CD4-positive, alpha-beta T cell treated with Interleukin-17A for 4 hours (primary cell): ENCODE measurements around the gene IKZF3.
"Not testable (repeated sequence)": the region's sequence is repeated elsewhere in the genome, so short reads cannot be mapped to it uniquely, and the experiment has no call there.

ENCODE experiments used
- DNase-seq: peaks from one replicate; pipeline ENCODE4 v3.0.0-alpha.2; 2020; ENCODE audit warnings: mixed read lengths

The IKZF3 gene

DNA sequence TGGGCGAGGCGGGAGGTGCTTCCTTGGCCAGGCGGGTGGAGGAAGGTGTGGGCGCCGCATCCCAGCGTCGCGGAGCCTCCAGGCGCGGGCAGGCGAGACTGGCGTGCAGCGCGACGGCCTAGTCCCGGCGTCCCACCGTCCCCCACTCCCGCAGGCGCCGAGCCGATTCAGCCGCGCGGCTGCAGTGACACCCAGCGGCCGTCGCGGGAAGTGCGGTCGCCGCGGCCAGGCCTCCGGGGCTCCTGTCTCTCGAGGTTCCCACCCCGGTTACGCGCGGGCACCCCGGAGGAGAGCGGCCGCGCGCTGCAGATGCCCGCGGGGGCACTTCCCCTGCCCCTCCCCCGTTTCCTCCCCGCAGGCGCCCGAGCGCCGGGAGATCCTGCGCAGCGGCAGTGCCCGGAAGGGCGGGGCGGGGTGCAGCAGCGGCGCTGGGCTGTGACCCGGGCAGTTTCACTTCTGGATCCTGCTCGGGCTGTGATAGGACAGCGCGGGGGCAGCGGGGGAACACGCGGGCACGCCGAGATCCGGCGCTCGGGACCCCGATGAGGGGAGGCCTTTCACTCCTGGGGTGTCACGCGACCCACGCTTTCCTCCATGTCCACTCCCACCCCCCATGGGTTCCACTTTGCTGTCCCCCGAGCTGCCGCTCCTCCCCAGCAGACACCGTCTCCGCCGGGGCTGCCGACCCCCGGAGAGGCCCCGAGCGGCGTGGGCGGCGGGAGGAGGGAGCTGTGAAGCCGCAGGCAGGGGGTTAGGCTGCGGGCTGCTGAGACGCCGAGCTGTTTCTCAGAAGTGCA lies 109.8 kb downstream of the IKZF3 start:
- DNase-seq = peak; percentile 97

DNA sequence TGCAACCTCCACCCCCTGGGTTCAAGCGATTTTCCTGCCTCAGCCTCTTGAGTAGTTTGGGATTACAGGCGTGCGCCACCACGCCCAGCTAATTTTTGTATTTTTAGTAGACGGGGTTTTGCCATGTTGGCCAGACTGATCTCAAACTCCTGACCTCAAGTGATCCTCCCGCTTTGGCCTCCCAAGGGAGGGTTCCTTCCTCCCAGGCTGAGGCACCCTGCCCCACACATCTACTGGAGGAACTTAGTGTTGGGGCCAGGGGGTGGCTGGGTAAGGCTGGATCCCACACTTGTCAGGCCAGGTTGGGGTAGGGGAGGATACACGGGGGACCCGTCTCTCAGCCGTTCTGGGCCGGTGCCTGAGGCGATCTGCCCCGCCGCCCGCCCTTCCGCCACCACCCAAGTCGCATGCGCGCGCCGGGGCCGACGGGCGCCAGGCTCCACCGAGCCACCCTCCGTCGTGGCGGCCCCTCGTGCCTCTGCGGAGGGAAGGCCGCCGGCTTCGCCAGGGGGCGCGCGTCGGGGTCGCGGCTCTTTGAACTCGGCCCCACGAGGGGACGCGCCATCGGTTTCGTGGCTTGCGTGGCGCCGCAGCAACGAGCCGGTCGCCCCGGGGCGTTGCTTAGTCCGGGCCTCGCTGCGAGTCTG lies 110.5 kb downstream of the IKZF3 start:
- peak; percentile 82 for DNase-seq

DNA sequence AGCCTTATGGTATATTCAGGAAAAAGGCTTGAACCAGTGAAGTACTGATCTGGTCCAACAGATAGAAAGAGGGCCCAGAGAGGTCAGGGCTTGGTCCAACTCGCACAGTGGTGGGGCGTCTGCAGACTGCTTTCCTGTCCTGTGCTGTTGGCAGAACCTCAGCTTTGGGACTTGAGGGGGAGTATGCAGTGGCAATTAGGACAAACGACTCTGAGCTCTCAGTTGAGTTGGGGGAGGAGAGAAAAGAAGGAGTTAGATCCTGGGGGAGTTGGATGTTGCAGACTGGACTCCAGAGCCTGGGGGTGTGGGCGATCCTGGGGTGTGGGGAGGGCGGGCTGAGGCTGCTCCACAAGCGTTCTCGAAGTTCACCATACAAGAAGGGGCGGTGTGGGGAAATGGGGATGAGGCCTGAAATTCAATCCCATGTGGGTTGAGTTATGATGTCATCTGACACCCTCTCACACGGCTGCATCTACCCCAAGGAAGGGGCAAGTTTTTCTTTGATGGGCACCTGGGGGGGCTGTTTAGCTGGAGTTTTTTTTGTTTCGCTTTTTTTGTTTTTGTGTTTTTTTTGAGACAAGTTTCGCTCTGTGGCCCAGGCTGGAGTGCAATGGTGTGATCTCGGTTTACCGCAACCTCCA lies 111.8 kb downstream of the IKZF3 start:
- no peak for DNase-seq

DNA sequence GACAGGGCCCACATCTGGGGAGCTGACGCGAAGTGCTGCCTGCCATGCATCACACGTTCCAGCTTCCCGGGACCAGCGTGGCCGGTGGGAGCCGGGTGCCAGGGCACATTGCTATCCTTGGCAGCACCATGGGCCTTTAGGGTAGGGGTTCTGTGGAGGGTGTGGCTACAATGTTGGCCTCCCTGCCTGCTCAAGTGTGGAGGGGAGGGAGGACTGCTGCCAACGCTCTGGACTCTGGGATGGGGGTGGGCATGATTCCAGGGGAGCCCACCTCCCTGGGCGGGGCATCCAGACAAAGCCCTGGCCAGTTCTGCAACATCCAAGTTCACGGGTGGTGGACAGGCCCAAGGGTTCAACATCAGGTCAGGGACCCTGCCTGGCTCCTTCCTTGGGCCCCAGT lies 112.5 kb downstream of the IKZF3 start:
- DNase-seq = no peak

DNA sequence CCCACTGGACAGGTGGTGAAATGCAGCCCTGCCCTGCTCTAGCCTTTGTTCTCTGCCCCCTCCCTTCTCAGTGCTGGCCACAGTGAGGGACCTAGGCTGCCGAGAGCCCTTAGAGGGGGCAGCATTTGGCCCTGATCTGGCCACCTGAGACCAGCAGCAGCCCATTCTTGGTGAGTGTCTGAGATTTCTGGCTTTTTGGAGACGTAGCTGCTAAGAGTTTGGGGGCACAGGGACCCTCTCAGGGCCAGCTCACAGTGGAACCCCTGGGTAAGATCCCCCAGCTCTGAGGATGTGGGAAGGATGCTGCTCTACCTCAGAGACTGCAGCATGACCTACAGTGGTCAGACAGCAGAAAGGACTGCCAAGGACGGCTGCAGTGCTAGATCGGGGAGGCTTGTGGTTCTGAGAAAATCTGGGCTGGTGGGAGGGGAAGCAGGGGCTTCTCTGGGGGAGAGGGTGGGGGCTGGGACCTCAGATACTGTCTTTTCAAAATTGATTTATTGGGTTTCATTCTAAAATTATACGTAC lies 113.0 kb downstream of the IKZF3 start:
- no peak for DNase-seq

DNA sequence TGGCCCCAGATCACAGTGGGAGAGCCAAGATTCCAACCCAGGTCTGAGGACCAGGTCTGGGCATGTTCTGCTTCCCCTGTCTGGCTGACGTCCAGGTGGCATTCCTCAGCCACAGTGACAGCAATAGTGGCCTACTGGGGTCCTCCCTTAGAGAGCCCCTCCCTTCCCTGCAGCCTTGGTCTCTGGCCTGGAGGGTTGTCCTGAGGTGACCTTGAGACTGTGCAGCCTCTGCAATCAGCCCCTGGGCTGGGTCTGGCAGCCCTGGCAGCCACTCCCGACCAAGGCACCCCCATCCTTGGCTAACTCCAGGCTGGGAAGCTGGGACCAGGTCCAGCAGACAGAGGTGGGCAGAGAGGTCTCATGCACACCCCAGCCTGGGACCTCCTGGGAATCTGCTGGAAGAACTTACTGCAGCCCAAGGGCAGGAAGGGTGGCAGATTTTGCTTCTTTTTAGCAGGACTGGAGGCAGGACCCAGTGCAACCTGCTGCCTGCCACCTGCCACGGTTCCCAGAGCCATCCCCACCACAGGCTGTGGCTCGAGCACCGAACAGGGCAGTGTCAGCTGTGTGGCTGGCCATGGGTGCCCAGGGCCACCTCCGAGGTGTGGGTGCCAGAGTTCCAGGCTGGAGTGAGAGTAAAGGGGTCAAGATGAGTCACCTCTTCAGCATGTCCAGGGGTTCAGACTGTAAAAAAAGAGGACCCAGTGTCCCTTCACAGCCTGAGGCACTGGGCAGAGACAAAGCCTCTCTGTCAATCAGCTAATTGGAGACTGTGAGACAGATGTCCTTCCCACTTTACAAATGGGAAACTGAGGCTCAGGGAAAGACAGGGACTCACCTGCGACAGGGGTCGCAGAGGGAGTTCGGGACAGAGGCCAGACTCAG lies 113.7 kb downstream of the IKZF3 start:
- no peak for DNase-seq

DNA sequence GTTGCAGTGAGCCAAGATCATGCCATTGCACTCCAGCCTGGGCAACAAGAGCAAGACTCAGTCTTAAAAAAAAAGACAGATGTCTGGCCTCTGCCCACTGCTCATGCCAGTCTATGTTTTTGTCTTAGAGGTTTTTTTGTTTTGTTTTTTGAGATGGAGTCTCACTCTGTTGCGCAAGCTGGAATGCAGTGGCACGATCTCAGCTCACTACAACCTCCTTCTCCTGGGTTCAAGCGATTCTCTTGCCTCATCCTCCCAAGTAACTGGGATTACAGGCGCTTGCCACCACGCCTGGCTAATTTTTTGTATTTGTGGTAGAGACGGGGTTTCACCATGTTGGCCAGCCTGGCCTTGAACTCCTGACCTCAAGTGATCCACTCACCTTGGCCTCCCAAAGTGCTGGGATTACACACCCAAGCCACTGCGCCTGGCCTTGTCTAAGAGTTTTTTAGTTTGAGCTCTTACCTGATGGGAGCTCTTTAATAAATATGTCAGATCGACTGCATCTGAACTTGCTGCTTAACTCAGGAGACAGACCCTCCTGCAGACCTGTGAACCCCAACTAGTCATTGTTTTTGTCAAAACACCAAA lies 115.6 kb downstream of the IKZF3 start:
- DNase-seq = not testable (repeated sequence)

DNA sequence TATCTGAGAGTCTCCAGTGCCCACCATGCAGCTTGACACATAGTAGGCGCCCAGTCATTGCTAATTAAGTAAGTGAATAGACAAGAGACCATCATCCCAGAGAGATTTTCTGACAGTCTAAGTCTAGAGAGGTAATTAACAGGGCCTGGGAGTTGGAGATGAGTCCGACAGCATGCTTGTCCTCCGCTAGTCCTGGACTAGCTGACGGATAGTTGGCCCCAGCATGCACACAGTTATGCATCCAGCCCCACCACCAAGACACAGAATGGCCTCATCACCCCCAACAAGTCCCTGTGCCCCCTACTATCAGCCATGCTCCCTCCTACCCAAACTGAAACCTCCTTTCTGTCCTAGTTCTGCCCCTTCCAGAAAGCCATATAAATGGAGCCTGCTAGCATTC lies 116.4 kb downstream of the IKZF3 start:
- DNase-seq = no peak

DNA sequence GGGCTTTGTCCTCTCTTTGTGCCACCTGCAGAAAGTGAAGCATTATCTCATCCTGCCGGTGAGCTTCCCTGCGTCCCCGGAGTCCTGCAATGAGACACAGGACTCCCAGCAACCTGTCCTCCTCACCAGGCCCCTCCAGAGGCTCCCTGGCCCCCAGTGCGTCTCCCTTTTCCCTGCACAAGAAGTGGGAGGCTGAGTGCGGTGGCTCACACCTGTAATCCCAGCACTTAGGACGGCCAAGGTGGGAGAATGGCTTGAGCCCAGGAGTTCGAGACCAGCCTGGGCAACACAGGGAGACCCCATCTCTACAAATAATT lies 118.0 kb downstream of the IKZF3 start:
- DNase-seq = no peak

DNA sequence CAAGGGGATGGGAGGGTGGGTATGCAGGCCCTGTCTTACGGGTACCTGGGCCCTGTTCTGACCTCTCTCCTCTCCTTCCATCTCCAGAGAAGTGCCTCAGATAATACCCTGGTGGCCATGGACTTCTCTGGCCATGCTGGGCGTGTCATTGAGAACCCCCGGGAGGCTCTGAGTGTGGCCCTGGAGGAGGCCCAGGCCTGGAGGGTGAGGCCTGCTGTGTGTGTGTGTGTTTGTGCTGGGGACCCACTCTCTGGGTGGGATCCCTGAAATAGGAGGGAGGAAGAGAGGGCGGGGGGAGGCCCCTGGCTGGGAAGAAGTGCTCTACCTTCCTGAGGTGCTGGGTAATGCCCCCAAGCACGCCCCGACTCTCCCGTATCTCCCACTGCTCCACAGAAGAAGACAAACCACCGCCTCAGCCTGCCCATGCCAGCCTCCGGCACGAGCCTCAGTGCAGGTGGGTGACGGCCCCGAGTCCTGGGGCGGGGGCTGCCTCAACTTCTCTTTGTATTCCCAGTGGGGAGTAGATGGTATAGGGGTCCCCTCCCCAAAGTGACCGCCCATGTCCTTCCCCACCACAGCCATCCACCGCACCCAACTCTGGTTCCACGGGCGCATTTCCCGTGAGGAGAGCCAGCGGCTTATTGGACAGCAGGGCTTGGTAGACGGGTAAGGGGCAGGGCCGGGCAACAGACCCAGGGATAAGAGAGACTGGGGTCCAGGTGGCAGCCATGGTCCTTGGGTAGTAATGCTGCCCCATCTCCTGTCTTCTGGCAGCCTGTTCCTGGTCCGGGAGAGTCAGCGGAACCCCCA lies 118.6 kb downstream of the IKZF3 start:
- DNase-seq = no peak

DNA sequence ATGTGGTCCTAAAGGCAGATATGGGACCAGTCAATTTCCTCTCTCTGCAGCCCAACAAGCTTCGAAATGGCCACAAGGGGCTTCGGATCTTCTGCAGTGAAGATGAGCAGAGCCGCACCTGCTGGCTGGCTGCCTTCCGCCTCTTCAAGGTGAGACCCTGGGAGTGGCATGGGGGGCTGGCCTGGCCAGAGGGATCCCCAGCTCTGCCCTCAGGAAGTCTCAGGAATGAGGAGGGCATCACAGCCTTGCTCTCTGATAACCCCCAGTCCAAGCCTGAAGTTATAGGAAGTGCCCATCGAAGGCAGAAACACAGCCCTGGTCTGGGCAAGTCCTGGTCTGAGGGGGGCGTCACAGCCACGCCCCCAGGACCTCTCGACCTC lies 119.3 kb downstream of the IKZF3 start:
- no peak for DNase-seq

DNA sequence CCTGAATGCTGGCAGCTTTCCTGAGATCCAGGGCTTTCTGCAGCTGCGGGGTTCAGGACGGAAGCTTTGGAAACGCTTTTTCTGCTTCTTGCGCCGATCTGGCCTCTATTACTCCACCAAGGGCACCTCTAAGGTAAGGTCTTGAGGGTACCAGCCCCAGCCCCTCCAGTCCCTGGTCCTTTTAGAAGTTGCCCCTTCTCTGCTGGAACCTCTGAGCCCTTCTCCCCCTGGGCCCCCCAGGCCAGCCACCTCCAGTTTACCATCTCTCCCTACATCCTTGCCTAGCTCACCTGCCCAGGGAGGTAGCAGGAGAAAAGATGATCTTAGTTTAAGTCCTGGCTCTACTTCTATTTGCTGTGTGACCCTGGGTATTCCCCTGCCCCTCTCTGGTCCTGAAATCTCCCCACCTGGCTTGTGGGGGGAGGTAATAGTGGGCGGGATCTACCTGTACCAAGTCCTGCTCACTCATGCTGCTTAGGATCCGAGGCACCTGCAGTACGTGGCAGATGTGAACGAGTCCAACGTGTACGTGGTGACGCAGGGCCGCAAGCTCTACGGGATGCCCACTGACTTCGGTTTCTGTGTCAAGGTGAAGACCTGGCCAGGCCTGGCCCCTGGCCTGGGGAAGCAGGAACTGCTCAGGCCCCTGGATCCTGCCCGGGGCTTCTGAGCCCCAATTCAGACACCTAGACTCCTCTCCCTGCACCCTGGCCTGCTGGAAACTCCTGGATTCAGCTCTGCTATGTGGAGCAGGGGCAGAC lies 119.9 kb downstream of the IKZF3 start:
- DNase-seq = no peak

DNA sequence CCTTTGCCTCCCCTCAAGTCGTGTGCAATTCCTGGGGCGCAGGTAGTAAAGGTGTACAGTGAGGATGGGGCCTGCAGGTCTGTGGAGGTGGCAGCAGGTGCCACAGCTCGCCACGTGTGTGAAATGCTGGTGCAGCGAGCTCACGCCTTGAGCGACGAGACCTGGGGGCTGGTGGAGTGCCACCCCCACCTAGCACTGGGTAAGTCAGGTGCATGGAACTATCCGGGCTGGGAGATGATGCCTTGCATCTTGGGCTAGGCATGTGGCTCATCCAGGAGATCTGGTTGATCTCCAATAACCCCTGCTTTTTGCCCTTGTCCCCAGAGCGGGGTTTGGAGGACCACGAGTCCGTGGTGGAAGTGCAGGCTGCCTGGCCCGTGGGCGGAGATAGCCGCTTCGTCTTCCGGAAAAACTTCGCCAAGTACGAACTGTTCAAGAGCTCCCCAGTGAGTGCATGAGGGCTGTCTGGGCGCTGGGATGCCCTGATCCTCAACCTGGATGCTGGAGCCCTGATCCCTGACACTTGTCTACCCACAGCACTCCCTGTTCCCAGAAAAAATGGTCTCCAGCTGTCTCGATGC lies 121.2 kb downstream of the IKZF3 start:
- DNase-seq = no peak

DNA sequence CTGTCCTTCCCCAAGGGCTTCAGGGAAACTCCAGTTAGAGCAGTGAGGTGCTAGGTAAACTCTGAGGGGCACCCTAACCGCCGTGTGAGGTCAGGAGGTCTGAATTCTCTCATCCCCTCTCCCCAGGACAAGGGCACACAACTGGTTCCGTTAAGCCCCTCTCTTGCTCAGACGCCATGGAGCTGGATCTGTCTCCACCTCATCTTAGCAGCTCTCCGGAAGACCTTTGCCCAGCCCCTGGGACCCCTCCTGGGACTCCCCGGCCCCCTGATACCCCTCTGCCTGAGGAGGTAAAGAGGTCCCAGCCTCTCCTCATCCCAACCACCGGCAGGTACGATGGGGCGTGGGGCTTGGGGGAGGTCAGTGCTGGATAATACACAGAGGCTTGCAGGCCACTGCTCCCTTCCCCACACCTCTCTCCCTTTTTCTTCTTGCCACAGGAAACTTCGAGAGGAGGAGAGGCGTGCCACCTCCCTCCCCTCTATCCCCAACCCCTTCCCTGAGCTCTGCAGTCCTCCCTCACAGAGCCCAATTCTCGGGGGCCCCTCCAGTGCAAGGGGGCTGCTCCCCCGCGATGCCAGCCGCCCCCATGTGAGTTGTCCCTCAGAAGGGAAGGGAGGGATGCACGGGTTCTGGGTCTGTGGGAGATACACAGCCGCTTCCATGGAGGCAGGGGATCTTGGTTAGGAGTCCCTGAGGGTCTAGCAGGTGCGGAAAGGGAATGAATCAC lies 121.8 kb downstream of the IKZF3 start:
- DNase-seq = no peak

DNA sequence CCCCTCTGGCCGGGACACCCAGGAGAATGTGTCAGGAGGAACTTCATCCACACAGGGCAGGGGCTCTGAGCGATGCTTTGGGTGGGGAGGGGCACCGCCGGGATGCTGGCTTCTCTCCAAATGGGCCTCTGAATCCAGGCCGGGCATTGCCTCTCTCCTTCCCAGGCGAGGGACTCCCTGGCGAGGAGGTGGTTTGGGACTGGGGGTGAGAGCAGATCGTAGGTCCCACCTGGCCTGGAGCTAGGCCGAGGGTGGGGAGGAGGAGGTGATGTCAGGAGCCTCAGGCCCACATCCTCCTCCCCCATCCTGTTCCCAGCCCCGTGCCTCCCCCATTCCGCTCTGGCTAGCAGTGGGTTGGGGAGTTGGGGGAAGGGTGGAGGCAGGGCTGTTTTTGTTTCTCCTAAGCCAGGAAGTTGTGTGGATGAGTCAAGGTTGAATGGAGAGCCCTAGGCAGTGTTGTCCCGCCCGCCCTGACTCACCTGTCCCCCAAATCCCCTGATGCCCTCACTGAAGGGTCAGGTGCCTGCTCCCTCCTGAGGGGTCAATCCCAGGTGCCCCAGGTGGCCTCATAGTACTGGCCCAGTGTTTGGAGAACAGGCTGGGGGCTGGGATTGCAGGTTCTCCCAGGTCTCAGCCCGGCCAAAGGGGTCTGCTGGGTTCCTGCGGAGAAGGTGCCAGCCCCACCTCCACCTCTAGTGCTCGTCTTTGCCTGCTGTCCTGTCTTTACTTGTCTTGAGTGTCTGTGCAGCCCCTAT lies 123.6 kb downstream of the IKZF3 start:
- peak; percentile 37 for DNase-seq

DNA sequence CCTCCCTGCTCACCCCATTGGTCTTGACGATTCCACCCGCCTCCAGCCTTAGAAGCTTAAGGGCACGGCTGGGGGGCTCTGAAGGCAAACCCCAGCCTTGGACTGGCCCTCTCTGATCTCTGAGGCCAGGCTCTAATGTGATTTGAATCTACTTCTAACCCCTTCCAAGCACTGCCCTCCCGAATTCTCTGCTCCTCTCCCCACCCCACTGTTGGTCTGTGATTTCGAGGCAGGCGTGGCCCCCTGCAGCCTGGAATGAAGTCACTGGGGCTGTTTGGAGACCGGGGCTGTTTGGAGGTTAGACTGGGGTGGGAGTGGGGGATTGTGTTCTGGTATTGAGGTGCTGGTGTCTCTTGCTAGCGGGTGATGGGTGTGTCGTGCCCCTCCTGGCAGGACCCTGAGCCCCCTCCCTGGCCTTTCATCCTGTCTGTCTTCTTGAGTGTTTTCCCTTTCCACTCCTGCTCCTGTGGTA lies 124.2 kb downstream of the IKZF3 start:
- no peak for DNase-seq

DNA sequence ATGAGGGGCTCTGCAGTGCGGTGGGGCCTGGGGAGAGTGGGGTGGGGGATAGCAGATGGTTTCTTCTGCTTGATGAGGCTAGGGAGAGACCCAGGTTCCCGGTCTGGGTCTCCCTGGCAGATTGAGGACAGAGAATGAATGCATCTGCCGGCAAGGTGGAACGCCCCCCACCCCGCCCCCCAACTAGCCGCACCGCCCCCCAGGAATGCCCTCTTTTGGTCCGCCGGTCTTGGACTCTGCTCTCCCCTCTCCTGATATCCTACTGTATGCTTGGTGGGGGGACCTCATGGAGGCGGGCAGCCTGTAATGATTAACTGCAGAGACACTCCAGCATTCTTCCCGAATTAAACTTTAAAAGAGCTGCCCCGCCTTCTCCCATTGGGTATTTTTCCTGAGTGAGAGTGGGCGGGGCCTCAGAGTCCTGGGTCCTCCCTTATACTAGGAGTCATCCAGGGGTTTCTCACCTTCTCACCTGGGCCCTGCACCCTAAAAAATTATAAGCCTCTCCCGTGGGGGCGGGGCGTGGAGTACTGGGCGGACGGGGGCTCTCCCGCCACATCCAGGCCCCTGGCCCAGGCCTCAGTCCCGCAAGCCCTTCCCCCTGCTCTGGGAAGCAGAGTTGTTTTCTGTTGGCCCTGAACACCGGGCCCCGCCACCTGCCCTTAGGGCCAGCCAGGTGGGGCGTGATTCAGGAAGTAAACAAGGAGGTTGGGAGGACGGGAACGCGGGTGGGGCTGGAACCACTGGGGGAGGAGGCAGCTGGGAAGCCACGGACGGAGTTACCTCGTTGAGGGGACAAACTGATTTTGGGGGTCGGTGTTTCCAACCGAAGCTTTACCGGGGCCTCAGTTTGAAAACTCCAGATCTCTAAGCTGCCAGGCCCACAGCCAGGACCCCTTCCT lies 124.9 kb downstream of the IKZF3 start:
- DNase-seq = no peak

DNA sequence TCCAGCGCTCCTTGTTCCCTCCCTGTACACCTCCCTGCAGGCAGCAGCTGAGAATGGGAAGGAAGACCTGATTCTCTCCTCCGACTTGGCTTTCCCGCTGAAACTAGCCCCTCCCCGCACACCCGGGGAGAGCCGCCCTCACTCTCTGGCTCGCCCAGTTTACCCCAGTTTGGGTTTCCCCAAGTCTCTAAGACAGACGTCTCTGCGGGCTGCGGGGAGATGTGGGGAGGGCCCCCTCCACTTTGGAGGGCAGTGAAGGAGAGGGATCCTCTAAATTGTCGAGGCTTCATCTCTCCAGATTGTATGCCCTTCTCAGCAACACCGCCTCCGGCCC lies 125.6 kb downstream of the IKZF3 start:
- peak; percentile 60 for DNase-seq
